ENCODE measurements around the gene EIF2B2.

The EIF2B2 gene

GRCh38 chr14:75049731-75050201, 47.0 kb downstream of the EIF2B2 start:
- Histone ChIP-seq H2AFZ (ENCODE audit: low read length) (no peak overlapping the region), H3K9me2 (replicated peaks; ENCODE audit: low read depth, low read length) (no peaks in the 10 kb centered on the region), H3K4me1 (ENCODE audit: insufficient read depth, low read length, poor library complexity, severe bottlenecking) (peaks cover 19% of the 10 kb centered on the region), H3K79me2 (ENCODE audit: insufficient read depth, low read length) (peaks cover 20% of the 10 kb centered on the region), H3K36me3 (ENCODE audit: insufficient read depth, low read length) (no peaks in the 10 kb centered on the region), H3K27me3 (ENCODE audit: insufficient read depth, low read length, poor library complexity, severe bottlenecking) (no peaks in the 10 kb centered on the region), H3K4me2 (ENCODE audit: low read depth, low read length, poor library complexity, severe bottlenecking) (peak overlapping the region; percentile 80), H3F3A (ENCODE audit: low read depth) (0 out of 2 replicates have a peak, but pooled peaks cover 12% of the 10 kb centered on the region), H3K9me3 (ENCODE audit: insufficient read depth, low read depth, low read length) (no peaks in the 10 kb centered on the region), H3K4me3 (ENCODE audit: low read length, poor library complexity, severe bottlenecking) (peak overlapping the region; percentile 83), H4K20me1 (ENCODE audit: insufficient read depth, low read length, poor library complexity, severe bottlenecking) (peaks cover 5% of the 10 kb centered on the region), H3K9ac (ENCODE audit: low read depth, low read length, poor library complexity, severe bottlenecking) (peak overlapping the region; percentile 89)
- no peak for TF ChIP-seq EZH2phosphoT487 (IDR thresholded peaks at IDR 0.05; ENCODE audit: borderline replicate concordance)
- TF ChIP-seq CTCF (conservative IDR thresholded peaks at IDR 0.05; ENCODE audit: low read length) = no peak

- Histone ChIP-seq H4K20me1 (ENCODE audit: insufficient read depth, low read length, poor library complexity, severe bottlenecking) (peaks cover 5% of the 10 kb centered on the region), H3K4me1 (ENCODE audit: insufficient read depth, low read length, poor library complexity, severe bottlenecking) (peaks cover 17% of the 10 kb centered on the region), H3K4me3 (ENCODE audit: low read length, poor library complexity, severe bottlenecking) (peak within 1 kb of the TSS; percentile 83), H3K9me3 (ENCODE audit: insufficient read depth, low read depth, low read length) (no peaks in the 10 kb centered on the region), H3F3A (ENCODE audit: low read depth) (0 out of 2 replicates have a peak, but pooled peaks cover 12% of the 10 kb centered on the region), H3K79me2 (ENCODE audit: insufficient read depth, low read length) (peaks cover 20% of the 10 kb centered on the region), H3K9me2 (replicated peaks; ENCODE audit: low read depth, low read length) (no peaks in the 10 kb centered on the region), H3K27me3 (ENCODE audit: insufficient read depth, low read length, poor library complexity, severe bottlenecking) (no peaks in the 10 kb centered on the region), H3K36me3 (ENCODE audit: insufficient read depth, low read length) (no peaks in the 10 kb centered on the region), H2AFZ (ENCODE audit: low read length) (peak within 1 kb of the TSS; percentile 92), H3K9ac (ENCODE audit: low read depth, low read length, poor library complexity, severe bottlenecking) (peak within 1 kb of the TSS; percentile 89), H3K4me2 (ENCODE audit: low read depth, low read length, poor library complexity, severe bottlenecking) (peak within 1 kb of the TSS; percentile 80)
- no peak for TF ChIP-seq EZH2phosphoT487 (IDR thresholded peaks at IDR 0.05; ENCODE audit: borderline replicate concordance)
- no peak for TF ChIP-seq CTCF (conservative IDR thresholded peaks at IDR 0.05; ENCODE audit: low read length)
Observed at GRCh38 chr14:75050852-75051555, 48.3 kb downstream of the EIF2B2 start, which contains the start of gene MLH3. TSS of gene MLH3 (minus strand) at chr14:75051467. CDS start at chr14:75049655, 1,812 bp downstream.

- Histone ChIP-seq H3K4me3 (ENCODE audit: low read length, poor library complexity, severe bottlenecking) (peak overlapping the region; percentile 83), H3K9ac (ENCODE audit: low read depth, low read length, poor library complexity, severe bottlenecking) (peak overlapping the region; percentile 89), H3K9me3 (ENCODE audit: insufficient read depth, low read depth, low read length) (no peaks in the 10 kb centered on the region), H3K79me2 (ENCODE audit: insufficient read depth, low read length) (peaks cover 20% of the 10 kb centered on the region), H3K4me2 (ENCODE audit: low read depth, low read length, poor library complexity, severe bottlenecking) (peak overlapping the region; percentile 80), H3K4me1 (ENCODE audit: insufficient read depth, low read length, poor library complexity, severe bottlenecking) (peaks cover 17% of the 10 kb centered on the region), H3K27me3 (ENCODE audit: insufficient read depth, low read length, poor library complexity, severe bottlenecking) (no peaks in the 10 kb centered on the region), H3K36me3 (ENCODE audit: insufficient read depth, low read length) (no peaks in the 10 kb centered on the region), H4K20me1 (ENCODE audit: insufficient read depth, low read length, poor library complexity, severe bottlenecking) (peaks cover 5% of the 10 kb centered on the region), H3K9me2 (replicated peaks; ENCODE audit: low read depth, low read length) (no peaks in the 10 kb centered on the region), H3F3A (ENCODE audit: low read depth) (0 out of 2 replicates have a peak, but pooled peaks cover 12% of the 10 kb centered on the region), H2AFZ (ENCODE audit: low read length) (peak overlapping the region; percentile 92; the same call in 1 of the 2 replicates)
- TF ChIP-seq CTCF (conservative IDR thresholded peaks at IDR 0.05; ENCODE audit: low read length) (no peak), EZH2phosphoT487 (IDR thresholded peaks at IDR 0.05; ENCODE audit: borderline replicate concordance) (no peak)
Observed at GRCh38 chr14:75051556-75051899, 48.8 kb downstream of the EIF2B2 start.
